ENCODE measurements around the gene KBTBD7. TPM values are rescaled to one million over a fixed set of nuclear protein-coding genes. Genes with fewer than 3 reads are reported as not detected.

KBTBD7 gene
- total and polyA plus RNA-seq, 11 donors = 2.2 to 9.1 (median 5.7) TPM

Other genes starting within 250 kb of the KBTBD7 start
- 10 to 100 TPM; 28.6 to 75.4 (median 35.3) TPM for gene ELF1, start 175.3 kb downstream of the KBTBD7 start, total RNA-seq
- 10 to 100 TPM in 1 of 2 donors, 1 to 10 TPM in 1; 7.7 to 19.4 TPM for gene ELF1, start 175.3 kb downstream of the KBTBD7 start, polyA plus RNA-seq
- 10 to 100 TPM; 12.4 to 24.6 (median 20.6) TPM for gene WBP4, start 133.1 kb downstream of the KBTBD7 start, total RNA-seq
- gene WBP4, start 133.1 kb downstream of the KBTBD7 start, polyA plus RNA-seq = 10 to 100 TPM; 19.5 to 29.9 TPM
- 10 to 100 TPM in 2 of 9 donors, 1 to 10 TPM in 7; 6.1 to 11.9 (median 6.7) TPM for gene KBTBD6, start 61.8 kb downstream of the KBTBD7 start, total RNA-seq
- 1 to 10 TPM; 3.3 to 3.4 TPM for gene KBTBD6, start 61.8 kb downstream of the KBTBD7 start, polyA plus RNA-seq
- 10 to 100 TPM in 6 of 9 donors, 1 to 10 TPM in 3; 8.3 to 12.0 (median 10.7) TPM for gene MTRF1, start 69.0 kb upstream of the KBTBD7 start, total RNA-seq
- gene MTRF1, start 69.0 kb upstream of the KBTBD7 start, polyA plus RNA-seq = 1 to 10 TPM; 8.8 to 9.2 TPM
- 10 to 100 TPM in 1 of 9 donors, 1 to 10 TPM in 8; 4.2 to 10.7 (median 7.7) TPM for gene NAA16, start 116.7 kb upstream of the KBTBD7 start, total RNA-seq
- gene NAA16, start 116.7 kb upstream of the KBTBD7 start, polyA plus RNA-seq = 1 to 10 TPM; 3.6 to 6.2 TPM

All from heart left ventricle (tissue), 11 donors.